Activated CD8-positive, alpha-beta memory T cell treated with anti-CD3 and anti-CD28 coated beads, Interleukin-2, amount 50 U/mL, for 48 hours (primary cell): ENCODE measurements around the gene PITX1.

Experiments used
- DNase-seq: peaks from one replicate; pipeline ENCODE4 v3.0.0-alpha.2; 2020

The PITX1 gene

DNA sequence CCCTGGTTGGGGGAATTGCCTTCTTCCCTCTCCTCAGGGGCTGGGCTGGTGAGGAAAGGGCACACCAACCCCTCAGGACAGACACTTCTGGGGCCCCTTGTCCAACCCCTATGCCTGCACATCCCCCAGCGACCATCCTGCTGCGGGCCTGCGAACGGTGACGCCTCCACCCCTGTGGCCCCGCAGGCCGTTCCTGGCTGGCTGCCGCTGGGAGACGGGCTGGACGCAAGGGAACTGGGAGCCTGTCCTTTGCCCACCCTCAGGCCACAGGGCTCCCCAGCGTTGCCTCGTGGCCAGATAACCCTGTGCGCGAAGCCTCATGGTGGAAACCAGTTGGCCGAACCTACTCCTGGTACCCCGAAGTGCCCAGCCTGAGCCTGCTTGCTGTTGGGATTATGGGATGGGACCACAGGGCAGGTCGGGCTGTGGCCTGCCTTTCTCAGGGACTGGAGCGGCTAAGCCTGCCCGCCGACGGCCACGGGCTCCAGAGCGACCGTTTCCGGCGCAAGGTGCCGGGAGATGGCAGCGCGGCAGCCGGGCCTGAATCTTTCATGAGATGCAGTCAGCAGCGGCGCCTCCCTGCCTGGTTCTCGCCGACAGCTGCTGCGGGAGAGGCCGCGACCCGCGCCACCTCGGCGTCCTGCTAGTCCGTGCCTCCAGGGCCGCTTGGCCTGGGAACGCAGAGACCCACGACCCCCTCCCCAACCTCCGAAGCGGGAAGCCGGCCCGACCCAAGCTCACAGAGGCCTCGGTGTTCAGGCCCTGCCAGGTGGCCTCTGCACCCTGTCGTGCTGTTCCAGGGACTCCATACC is 6.5 kb upstream of the PITX1 start:
- DNase-seq, result no peak

GRCh38 chr5:135040034-135040332 is 6.0 kb upstream of the PITX1 start:
- no peak for DNase-seq

DNA sequence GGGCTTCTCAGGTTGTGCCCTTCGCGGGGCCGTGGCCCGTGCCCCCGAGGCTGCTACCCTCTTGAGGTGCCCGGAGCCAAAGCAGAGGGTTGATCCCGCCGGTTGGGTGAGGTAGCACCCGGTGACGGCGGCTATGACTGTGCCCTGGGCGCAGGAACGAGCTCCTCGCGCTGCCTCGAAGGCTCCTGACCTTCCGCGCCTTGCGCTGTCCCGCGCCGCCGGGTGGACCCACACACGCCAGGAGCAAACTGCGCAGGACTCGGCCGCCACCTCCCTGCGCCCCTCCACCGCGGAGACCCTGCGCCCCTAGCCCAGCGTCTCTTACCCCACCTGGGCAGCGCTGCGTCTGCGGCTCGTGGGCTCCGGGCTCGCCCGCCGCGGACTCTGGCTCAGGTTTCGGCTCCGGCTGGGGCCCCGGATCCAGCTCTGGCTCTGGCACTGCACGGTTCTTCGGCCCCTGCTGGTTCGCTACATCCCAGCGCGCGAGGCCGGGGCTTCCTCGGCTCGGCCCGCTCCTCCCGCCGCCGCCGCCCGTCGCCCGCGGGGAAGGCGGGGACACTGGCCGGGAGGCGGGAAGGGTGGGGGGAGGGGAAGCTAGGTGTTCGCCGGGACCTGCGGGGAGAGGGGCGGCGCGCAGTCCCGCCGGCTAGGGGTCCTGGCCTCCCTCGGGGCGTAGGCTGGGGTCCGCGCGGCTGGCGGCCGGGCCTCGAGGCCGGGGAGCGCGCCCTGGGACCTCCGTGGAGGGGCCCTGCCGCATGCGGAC is 5.4 kb upstream of the PITX1 start:
- DNase-seq, result no peak

DNA sequence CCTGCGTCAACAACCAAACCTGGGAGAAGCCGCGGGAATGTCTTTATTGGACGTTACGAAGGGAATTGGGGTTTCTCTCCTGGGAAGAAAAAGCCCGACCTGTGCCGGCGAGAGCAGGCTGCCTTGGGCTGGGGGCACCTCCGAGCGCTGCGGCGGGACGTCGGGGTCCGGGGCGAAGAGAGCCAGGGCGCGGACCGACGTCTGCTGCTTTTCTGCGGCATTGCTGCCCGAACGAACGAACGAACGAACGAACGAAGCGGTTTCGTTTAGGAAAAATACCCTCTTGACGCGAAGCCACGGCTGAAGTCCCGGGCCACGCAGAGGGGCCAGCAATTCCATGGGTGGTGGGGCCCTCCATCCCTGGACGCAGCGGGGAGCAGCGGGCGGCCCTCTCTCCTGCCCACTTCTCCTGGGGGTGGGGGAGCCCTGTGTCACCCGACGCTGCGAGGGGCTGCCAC is 4.8 kb upstream of the PITX1 start:
- DNase-seq, result no peak

- no peak for DNase-seq
These were observed 4.3 kb upstream of the PITX1 start for GRCh38 chr5:135038205-135038812.

GRCh38 chr5:135037519-135038204 is 3.6 kb upstream of the PITX1 start:
- DNase-seq, result no peak

DNA sequence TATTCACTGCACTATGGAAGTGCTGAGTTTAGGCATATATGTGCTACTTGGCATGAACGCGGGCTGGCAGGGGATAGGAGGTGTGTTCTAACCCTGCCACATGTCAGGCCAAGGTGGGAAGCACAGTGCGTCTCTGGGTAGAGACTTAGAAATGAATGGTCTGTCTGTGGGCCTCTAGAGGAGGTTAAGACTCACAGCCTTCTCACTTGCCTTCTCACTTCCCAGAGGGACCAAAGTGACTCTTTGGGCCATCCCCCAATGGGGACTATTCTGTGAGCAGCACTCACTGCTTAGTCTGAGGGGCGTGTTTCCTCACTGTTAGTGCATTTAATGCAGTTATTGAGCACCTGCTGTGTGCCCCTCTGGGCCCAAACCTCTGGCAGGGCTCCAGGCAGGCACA is 2.4 kb upstream of the PITX1 start:
- no peak for DNase-seq

- no peak for DNase-seq
These were observed 1.6 kb upstream of the PITX1 start for GRCh38 chr5:135035678-135036030.

GRCh38 chr5:135034963-135035677 is 1.1 kb upstream of the PITX1 start:
- no peak for DNase-seq

- no peak for DNase-seq
These were observed 371 bp upstream of the PITX1 start for GRCh38 chr5:135034236-135034962.

- DNase-seq, result no peak
These were observed 798 bp downstream of the PITX1 start for GRCh38 chr5:135032999-135033861.

DNA sequence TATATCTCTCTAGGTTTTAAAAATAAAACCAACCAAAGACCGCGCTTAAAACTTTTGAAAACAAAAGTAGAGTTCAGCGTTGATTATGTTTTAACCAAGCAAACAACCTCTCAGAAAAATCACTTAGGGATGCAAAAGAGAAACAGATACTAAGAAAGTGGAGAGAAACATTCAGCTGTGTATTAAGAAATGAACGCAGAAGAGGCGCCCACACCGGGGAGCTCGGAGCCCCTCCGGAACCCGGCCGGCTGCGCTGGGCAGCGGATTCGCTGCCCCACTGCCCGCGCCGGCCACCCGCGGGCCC is 1.4 kb downstream of the PITX1 start:
- DNase-seq, result no peak

DNA sequence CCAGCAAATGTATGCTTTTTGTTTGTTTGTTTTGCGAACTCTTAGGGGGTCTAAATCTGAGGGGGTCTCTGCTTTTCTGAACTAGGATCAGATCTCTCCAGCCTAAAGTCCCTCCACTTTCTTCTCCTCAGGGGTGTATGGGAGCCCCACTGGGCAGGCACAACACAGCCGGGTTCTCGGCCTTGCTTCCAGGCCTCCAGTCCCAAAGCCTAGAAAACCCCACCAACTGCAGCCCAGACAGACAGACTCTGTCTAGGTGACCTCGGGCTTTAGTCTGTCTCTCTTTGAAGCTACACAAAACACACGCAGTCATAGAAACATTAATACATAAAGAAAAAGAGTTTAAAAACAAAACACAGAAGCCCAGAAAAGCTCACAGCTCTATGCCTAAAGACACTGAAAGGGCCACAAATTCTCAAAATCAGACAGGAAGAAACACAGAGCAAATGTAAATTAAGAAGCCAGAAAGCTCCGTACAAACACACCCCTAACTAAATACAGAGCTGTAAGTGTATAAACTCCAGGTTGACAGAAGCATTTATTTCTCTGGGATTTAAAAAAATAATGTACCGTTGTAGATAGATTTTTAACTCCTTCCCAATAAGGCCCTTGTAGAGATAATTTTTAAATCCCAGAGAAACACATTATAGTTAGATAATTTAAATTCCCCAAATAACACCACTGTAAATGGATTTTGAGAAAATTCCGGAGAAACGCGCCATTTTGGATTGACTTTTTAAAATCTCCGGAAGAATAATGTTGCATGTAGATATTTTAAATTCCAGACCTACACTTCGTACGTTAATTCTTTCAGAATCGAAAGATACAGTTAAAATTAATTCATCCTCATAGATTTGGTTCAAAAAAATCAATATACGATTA is 2.0 kb downstream of the PITX1 start:
- no peak for DNase-seq

- DNase-seq, result no peak
These were observed 2.8 kb downstream of the PITX1 start for GRCh38 chr5:135030956-135031812.

- no peak for DNase-seq
These were observed 3.7 kb downstream of the PITX1 start for GRCh38 chr5:135030123-135030955.

DNA sequence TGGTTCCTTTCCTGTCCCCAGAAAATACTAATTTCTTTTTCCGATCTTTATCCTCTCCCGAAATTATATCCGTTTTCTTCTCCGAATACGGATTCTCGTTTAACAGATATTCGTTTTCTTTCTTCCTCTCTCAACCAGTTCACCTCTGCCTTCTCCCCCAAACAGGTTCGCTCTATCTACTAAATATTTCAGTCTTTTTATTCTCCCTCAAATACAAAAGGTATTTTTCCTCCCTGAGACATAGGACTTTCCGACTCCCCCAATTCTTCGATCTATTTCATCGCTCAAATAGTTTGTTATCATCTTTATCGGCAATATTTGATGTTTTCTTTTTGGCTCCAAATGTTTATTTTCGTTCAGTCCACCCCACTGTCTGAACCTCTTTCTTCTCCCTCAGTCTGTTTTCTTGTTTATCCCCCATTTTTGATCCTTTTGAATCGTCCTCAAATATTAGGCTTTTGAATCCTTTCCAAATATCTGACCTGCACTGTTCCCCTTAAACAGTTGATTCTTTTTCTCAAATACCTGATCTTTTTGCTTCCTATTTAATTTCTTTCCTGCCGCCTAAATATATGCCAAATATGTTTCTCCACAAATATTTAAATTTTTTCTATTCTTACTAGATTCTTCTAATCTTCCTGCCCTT is 4.4 kb downstream of the PITX1 start:
- no peak for DNase-seq

DNA sequence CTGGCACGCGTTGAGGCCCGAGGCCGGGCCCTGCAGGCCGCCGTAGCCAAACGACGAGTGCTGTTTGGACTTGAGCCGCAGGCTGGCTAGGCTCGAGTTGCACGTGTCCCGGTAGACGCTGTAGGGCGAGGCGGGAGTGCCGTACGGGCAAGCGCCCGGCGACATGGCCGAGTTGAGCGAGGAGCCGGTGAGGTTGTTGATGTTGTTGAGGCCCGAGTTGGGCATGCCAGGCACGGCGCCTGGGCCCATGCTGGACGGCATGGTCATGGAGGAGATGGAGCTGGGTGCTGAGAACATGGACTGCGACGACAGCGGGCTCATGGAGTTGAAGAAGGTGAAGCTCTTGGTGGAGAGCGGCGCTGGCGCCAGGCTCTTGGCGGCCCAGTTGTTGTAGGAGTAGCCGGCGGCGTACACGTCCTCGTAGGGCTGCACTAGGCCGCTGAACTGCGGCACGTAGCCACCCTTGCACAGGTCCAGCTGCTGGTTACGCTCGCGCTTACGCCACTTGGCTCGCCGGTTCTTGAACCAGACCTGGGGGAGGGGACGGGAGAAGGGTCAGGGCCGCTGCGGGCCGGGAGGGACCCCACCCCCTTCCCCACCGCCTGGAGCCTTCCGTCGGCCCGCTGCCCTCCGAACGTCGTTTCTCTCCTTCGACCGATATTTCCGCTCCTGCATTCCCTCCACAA is 5.1 kb downstream of the PITX1 start:
- no peak for DNase-seq
